HG03571 (cell line): ENCODE data around the gene AUTS2.
"Not testable (repeated sequence)": the region's sequence is repeated elsewhere in the genome, so short reads cannot be mapped to it uniquely, and the experiment has no call there.

Experiments
- ATAC-seq: cut with Tn5 transposase; IDR thresholded peaks from one replicate; pipeline ENCODE4 v1.9.1; 2021; ENCODE audit not compliant: unreplicated experiment

AUTS2 gene

GRCh38 chr7:70632400-70632799, 1034.1 kb downstream of the AUTS2 start:
- no peak for ATAC-seq

GRCh38 chr7:70634071-70634470, 1035.8 kb downstream of the AUTS2 start:
- ATAC-seq: no peak

GRCh38 chr7:70634610-70635068, 1036.4 kb downstream of the AUTS2 start:
- no peak for ATAC-seq

GRCh38 chr7:70635633-70636032, 1037.4 kb downstream of the AUTS2 start:
- no peak for ATAC-seq

GRCh38 chr7:70636169-70636568, 1037.9 kb downstream of the AUTS2 start:
- no peak for ATAC-seq

GRCh38 chr7:70637726-70638125, 1039.5 kb downstream of the AUTS2 start:
- ATAC-seq: no peak

GRCh38 chr7:70638158-70639107, 1040.2 kb downstream of the AUTS2 start:
- ATAC-seq: no peak

GRCh38 chr7:70640266-70640833, 1042.1 kb downstream of the AUTS2 start:
- ATAC-seq: no peak

- ATAC-seq: no peak
Measured at GRCh38 chr7:70641882-70642281, 1043.6 kb downstream of the AUTS2 start.

GRCh38 chr7:70645279-70645678, 1047.0 kb downstream of the AUTS2 start:
- ATAC-seq: no peak

- no peak for ATAC-seq
Measured at GRCh38 chr7:70645876-70646351, 1047.6 kb downstream of the AUTS2 start.

GRCh38 chr7:70646536-70647248, 1048.4 kb downstream of the AUTS2 start:
- ATAC-seq: no peak

- peak; percentile 72 for ATAC-seq
Measured at GRCh38 chr7:70647801-70648498, 1049.7 kb downstream of the AUTS2 start.

- not testable (repeated sequence) for ATAC-seq
Measured at GRCh38 chr7:70648499-70648861, 1050.2 kb downstream of the AUTS2 start.

GRCh38 chr7:70649323-70649722, 1051.0 kb downstream of the AUTS2 start:
- ATAC-seq: no peak

GRCh38 chr7:70654146-70654545, 1055.9 kb downstream of the AUTS2 start:
- no peak for ATAC-seq

- no peak for ATAC-seq
Measured at GRCh38 chr7:70654979-70655378, 1056.7 kb downstream of the AUTS2 start.

GRCh38 chr7:70655694-70656093, 1057.4 kb downstream of the AUTS2 start:
- ATAC-seq: no peak

- ATAC-seq: no peak
Measured at GRCh38 chr7:70657571-70657970, 1059.3 kb downstream of the AUTS2 start.

- no peak for ATAC-seq
Measured at GRCh38 chr7:70657989-70658632, 1059.8 kb downstream of the AUTS2 start.
